Uterus (tissue), 2 donors: ENCODE results near the gene ZFHX2.

ENCODE experiments used
- CTCF ChIP-seq, 4 experiments: fragments of 200-600 bp in 2 of 4; fragments of 450-650 bp in 2 of 4; sonication (generic) in 2 of 4; IDR thresholded peaks; one replicate each; pipeline ENCODE4 v1.5.1; 2016 to 2019; ENCODE audit warnings: antibody characterized with exemption in 4 of 4, mild to moderate bottlenecking in 2 of 4, moderate library complexity in 1 of 4
- POLR2A ChIP-seq, 2 donors: fragments of 450-650 bp; IDR thresholded peaks; one replicate each; pipeline ENCODE4 v1.6.1; 2016; ENCODE audit warnings: antibody characterized with exemption in 2 of 2, mild to moderate bottlenecking in 1 of 2, moderate library complexity in 1 of 2

DNA sequence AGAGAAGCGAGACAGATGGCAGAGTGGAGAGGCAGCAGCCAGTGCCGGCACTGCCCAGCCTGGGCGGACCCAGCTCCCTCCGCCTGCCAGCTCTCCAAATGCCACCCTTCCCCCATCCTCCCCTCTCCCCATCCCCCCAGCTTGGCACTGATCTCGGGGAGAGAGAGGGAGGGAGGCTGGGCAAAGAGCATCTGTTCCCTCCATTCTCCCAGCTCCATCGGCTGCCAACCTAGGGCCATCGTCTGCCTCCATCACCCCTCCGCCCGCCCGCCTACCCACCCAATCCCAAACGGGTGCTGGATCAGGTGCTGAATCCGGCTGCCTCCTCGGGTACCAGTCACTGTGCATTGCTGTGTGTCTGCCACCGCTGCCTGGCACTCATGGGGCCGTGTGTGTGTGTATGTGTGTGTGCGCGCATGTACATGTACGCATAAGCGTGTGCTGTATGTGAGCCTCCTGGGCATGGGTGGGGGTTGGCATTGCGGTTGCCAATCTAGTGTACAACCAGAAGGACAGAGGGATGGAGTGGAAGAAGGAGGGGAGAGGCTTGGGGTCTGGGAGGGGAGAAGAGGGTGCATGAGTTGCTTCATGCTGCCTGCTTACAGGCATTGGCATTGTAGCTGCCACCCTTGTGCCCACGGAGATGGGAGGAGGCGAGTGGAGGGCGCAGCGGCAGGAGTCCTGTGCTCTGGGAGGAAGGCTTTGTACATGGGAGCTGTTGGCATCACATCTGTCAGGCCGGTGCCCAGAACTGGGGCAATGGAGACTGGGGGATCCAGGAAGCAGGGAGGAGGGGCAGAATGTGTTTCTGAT, 38.4 kb downstream of the ZFHX2 start:
- TF ChIP-seq CTCF (IDR thresholded peaks at IDR 0.05) (no peak), POLR2A (IDR thresholded peaks at IDR 0.05) (no peak)
